ENCODE results near the gene TSSK6.

TSSK6 gene

DNA sequence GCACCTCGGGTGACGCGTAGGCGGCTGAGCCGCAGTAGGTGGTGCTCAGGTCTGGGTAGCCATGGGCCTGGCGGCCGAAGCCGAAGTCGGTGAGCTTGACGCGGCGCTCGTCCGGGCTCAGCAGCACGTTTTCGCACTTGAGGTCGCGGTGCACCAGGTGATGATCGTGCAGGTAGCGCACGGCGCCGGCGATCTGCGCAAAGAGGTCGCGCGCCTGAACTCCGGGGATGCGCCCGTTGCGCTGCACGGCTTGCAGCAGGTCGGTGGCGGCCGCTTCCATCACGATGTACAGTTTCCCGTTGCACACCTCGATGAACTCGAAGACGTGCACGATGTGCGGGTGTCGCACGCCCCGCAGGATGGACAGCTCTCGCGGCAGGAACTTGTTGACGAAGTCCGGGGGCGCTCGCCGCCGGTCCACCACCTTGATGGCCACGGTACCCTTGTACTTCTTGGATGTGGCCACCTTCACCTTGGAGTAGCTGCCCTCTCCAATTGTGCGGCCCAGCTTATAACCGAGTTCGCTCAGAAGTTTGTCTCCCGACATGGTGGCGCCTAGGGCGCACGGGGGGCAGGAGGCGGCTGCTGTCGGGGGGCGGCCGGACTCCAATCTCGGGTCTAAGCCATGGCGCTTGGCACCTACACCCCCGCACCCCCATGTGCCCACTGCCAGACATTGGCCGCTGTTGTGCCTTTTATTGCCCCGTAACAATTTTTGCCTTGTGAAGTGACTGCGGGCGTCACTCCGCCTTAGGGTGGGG lies at the start of gene TSSK6:
Gene TSSK6 (minus strand): TSS at position 668 of the 761 bp plus-strand sequence. CDS start 121 bp downstream, at position 547.
- DNase-seq: no peak

DNA sequence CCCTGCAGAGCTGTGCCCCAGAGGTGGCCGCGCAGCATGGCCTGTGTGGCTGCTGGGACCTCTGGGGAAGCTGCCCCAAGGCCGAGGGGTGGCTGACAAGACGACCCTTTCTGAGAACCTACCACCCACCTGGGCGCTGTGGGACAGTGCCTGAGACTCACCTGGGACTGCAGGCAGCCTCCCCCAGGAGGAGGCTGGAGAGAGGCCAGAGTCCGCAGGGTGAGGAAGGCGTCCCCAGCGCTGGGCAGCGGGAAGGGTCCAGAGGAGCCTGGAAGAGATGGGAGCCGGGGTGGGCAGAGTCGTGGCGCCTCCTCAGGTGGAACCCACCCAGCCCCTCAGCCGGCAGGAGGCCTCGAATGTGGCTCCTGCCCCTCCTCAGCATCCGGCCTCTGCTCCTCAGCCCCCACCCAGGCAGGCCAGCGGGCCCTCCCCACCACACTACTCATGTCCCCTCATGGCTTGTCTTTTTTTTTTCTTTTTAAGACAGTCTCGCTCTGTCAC lies 48.0 kb upstream of the TSSK6 start:
- DNase-seq: no peak

DNA sequence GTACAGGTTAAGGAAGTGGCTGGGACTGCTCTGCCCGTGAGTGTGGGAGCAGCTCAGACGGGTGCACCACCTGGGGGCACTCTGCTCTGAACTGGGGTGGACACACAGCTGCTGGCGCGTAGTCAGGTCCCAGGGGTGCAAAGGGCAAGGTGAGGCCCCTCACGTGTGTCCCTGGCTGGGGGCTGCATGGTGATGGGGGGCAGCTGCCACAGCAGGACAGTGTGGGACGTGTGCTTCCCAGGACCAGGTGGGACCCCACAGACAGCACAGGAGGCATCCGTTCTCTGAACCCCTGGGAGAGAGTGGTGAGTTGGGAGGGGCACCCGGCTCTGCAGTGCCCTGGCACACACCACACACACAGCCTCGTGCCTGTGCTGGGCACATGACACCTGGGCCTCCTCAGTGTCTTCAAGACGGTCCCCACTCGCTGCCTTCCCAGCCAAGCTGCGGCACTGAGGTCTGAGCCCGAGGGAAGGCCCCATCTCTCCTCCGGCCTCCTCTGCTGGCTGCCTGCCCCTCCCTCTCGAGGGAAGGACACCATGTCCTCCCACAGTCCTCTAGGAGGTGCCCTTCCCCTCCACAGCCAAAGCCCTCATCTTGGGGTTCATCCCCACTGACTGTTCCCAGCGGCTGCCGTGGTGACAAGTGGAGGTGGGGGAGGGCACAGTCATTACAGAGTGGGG lies 47.5 kb upstream of the TSSK6 start:
- DNase-seq: no peak

DNA sequence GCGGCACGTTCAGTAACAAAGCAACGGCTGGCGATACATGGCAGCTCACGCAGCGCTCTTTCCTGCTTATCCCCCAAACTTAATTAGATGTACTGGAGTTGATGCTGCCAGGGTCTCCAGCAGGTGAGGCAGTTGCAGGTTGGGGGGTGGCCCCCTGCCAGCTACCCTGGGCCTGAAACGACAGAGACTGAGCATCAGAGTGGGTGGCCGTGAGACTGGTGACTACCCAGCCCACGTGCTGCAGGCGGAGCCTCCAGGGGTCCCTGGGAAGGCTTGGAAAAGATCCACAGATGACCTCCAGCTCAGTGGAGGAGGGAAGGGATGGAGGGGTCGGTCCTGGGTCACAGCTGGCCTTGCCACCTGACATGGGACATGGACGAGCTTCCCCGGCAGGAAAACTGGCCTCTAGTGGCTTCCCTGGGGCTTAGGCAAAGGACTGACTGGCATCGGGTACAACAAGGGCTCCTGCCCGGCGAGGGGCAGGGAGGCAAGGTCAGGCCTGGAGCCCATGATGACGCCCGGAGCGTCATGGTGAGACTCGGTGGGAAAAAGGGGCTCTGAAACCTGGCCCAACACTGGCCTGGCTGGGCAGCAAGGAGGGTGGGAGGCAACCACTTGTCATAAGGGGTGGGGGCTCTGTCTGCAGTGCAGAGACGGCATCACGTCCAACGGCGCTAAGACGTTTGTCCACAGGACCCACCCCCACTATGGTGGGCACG lies 46.8 kb upstream of the TSSK6 start:
- no peak for DNase-seq

DNA sequence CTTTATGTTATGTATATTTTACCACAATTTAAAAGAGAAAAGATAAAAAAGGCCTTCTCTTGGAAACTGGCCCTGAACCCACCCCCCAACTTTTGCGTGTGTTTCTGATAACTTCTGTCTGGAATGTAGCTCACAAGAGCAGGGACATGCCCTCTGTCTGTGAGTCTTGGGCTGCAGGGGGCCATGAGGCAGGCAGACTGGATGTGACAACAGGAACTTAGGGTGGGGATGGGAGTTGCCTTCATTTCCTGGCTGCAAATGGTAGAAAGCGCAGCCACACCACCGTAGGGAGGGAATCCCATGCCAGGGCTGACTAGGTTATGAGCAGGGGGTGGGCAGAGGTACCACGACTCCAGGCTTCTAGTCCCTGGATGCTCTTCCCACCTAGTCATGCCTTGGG lies 44.6 kb upstream of the TSSK6 start:
- DNase-seq: no peak

DNA sequence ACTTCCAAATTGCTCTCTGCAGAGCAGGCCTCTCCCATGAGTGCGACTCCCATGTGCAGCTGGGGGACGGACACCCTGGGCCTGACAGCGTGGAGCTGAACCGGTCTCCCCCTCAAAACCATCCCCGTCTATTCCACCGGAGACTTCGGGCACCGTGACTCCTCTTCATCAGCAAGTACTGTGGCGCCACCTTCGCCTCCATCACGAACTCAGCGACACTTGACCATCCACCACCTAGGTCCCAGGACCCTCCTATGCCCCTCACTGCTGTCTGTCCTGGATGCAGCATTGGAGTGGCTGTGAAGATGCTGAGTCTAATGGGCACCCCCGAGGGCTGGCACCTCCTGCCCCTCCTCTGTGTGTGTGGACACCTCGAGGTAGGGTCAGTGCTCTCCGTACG lies 43.3 kb upstream of the TSSK6 start:
- no peak for DNase-seq

DNA sequence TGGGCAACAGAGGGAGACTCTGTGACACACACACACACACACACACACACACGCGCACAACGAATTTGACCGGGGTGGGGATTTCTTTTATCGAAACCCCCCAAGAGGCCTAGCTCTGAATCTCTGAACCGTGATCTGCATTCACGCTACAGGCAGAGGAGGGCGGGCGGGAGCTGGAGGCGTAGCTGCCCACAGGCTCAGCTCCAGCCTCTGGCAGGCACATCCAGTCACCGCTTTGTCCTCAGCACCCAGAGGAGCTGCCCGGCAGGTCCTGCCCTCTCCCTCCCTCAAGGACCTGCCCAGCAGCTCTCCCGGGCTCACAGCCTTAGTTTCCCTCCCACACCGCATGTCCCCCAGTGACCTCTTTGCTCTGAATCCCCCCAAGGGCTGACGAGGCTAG lies 42.7 kb upstream of the TSSK6 start:
- DNase-seq: no peak

DNA sequence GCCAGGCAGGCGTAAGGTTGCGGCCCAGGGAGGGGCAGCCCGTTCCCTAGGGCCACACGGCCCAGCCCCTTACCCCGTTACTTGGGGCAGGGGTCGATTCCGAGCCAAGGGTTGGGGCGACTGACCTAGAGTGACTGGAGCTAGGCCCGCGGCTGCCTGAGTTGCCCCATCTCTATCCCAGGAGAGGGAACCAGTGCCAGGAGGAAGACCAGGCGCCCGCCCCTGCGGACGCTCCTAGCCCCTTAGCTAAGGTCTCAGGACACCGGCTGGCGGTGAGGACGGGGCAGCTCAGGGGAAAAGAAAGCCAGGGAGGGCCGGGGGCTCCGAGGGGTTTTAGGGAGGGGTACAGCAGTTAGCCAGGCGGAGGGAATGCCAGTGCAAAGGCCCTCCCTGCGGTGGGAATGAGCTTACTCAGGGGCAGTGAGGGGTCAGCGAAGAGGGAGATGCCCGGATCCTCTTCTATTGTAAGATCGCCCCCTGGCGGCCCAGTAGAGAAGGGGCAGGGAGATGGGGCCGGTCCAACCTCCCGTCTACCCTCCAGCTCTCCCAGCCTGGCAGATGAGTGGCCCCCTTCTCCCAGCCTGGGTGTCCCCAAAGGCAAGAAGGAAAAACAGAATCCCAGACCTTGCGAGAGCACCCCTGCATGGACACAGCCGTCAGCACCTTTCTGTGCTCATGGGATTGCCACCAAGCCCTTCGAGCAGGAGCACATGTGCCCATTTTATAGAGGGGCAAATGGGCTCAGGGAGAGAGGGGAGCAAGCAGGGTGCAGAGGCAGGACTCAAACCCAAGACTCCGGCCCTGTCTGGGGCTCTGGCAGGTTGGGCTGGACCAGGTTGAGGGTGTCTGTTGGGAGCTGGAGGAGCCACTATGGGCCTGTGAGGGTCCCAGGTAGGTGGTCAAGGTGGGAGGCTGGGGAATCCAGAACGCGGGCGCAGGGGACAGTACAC lies 39.0 kb upstream of the TSSK6 start:
- DNase-seq: no peak

DNA sequence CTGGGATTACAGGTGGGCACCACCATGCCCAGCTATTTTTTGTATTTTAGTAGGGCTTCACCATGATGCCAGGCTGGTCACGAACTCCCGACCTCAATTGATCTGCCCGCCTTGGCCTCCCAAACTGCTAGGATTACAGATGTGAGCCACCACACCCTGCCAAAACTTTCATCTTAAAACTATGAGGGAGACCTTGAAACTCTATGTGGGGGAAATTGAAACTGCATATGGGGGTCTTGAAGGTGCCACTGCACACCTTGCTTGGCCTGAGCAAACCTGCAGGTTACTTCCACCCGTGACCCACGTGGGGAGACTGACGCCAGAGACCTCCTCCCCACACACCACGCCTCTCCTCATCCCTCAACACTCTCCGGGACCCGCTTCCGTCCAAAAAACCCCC lies 38.3 kb upstream of the TSSK6 start:
- no peak for DNase-seq

DNA sequence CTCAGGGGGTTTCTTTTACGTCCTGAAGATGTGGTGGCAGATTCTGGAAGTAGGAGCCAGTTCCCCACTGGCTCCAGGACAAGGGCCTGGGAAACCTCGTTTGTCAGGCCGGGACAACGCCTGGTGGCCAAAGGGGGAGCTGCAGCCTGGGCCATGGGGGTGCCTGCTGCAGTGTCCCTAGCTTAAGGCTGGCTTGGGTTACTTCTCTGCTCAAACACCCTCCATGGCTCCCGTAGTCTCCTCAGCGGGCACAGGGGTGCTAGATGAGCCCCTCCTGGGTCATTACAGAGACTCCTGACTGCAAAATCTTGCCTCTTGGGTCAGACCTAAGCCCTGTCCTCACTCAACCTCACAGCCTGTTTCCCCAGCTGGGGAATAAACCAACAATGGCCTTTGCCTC lies 37.5 kb upstream of the TSSK6 start:
- DNase-seq: no peak

DNA sequence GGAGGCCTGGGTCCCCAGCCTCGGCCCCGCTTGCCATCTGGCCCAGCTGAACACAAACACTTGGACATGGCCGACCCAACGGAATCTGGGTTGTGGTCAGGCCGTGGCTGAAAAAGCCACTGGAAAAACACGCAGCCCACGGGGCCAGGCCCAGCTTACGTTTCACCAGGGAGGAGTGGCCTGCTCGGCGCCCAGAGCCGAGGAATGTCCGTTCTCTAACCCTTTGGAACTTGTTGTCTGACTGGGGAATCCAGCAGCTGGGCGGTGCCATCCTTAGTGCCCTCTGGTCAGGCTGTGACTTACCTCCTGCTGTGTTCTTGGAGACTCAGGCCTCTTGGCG lies 36.5 kb upstream of the TSSK6 start:
- DNase-seq: no peak

DNA sequence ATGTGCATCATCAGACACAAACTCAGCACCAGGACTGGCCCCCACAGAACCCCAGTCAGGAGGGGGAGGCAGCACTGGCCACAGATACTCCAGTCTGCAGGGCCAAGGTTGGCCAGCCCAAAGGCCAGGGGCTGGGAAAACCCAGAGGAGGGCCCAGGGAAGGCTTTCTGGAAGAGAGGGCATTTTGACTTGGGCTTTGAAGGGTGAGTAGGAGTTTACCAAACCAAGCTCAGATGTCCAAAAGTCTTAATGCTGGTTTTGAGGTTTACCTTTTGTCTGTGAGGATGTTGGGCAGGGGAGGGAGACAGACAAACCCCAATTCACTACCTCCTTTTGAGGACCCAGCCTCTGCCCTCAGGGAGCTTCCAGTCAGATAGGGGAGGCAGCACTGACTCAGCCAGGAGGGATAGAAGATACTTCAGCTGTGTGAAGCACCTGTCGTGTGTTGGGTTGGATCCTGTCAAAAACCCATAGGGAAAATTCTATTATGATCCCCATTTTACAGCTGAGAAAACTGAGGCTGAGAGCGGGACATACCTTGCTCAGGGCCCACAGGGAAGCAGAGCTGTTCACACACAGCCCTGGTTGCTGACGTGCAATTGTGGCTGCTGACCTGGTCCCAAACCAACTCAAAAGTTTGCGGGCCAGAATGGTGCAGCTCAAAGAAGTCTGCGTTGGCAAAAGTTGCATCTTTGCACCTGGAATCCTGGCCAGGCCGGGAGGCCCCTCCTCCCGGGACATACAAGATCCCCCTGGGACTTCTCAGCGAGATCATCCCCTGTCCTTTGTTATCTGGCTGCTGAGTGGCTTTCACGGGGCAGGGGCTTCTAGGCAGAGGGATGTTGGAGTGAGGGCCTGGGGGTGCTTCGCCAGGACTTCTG lies 35.9 kb upstream of the TSSK6 start:
- no peak for DNase-seq

DNA sequence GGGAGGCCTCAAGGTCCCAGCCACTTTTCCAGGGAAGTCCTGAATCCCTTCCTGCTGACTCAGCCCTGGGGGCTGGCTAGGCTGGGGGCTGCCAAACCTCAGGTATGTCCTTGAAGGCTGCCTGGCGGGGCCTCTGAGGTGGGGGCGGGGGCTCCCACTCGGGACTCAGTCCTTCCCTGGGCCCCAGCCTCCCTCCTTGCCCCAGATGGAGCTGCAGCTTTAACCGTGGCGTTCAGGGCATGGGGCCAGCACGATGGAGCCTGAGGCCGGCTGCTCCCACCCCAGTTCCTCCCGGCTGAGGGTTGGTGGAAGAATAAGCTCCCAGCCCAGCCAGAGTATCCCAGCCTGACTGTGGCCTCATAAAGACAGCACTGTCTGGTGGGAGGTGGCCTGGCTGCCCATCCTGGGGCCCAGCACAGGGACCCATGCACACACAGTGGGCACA lies 35.2 kb upstream of the TSSK6 start:
- no peak for DNase-seq

DNA sequence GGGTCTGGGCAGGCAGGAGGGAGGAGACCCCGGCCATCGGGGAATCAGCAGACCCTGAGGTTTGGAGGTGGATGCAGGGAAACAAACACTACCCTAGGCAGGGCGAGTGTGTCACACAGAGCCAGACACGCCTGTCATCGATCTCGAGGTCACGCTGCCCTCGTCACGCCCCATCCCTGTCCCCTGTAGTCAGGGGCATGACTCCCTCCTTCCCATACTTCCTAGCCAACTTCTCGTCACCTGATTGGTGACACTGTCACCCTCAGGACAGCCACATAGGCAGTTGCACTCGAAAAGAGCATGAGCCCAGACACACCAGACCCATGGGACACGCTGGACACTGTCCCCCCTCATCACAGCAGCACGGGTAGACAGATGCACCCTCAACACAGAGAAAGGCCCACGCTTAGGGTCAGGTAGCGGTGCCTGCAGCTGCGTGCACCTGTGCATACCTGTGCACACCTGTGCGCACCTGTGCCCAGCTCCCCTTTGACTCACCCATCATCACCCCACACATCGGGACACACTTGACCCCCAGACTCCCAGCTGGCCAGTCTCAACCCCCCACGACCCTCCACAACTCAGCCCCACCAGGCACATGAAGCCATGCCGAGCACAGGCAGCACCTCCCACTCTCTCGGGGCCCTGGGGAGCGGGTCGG lies 34.6 kb upstream of the TSSK6 start:
- DNase-seq: no peak

DNA sequence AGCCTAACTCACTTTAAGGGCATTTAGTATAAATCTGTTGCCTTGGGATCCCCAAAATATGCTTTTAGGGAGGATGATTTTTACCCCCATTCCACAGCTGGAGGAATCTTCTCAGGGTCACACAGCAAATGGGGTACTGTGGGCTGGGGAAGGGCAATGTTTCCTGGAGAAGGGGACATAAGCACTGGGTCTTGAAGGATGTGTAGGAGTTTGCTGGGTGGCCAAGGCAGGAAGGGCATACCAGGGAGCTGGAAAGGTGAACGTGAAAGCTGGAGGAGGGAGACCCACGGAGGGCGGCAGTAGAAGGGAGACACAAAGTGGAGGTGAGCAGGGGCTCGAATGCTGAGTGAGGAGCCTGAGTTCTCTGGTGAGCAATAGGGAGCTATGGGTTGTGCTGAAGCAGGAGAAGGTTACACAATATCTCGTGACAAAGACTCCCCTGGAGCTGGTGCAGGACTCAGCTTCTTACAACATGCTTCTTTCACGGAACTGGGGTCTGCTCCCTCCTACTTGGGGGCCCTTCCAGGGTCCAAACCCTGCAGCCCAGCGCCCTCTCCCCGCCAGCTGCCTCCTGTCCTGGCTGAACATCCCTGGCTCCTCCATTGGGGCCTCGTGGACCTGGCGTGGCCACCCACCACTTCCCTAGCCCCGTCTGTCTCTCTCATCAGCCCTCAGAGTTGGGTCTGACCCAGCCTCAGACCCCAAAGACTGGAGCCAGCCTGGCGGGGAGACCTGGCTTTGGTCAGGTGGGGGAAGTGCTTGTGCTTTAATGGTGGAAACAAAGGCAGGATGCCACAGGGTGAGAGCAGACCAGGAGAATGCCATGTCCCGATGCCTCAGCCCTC lies 33.8 kb upstream of the TSSK6 start:
- DNase-seq: no peak

DNA sequence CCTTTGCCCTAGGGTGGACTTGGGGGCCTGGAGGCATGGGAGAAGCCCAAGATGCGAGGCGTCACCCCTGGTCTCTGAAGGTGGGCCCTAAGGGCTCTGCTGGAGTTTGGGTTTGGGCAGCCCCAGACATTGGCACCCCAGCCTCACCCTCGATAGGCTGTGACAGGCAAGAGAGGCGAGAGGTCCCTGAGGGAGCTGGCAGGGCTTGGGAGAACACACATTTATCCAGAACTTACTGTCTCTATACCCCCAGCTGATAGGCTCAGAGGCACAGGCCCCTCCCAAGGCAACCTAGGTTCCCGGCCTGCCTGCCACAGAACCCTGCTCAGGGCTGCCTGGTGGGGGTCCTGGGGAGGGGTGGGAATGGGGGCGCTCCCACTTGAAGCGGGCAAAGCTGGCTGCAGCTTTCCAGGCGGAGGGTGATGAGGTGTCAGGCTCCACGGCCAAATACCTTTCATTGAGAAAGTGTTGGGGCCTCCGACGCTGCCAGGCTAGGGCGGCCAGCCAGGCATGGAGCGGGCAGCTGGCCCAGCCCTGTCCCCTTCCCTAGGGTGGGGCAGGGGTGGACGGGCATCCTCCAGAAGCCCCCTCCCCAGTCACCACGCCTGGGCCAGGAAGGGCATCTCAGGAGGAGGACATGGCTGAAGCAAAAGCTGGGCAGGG lies 32.5 kb upstream of the TSSK6 start:
- DNase-seq: no peak

DNA sequence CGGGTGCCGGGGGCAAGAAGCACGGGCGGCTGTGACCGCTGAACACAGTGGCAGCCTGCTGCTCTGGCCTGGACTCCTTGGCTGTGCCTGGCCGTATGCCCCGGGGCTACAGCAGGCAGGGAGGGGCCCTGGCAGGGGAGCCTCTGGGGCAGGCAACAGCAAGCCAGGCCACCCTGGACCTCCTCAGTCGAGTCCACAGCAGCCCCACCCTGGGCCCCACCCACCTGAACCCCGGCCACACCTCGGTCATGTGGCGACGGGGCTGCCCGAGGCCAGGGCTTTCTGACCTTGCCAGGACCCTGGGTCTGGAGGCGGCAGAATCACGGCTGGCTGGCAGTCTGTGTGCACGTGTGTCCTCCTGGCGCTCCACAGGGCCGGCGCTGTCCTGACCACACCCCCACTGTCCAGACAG lies 31.4 kb upstream of the TSSK6 start:
- no peak for DNase-seq

DNA sequence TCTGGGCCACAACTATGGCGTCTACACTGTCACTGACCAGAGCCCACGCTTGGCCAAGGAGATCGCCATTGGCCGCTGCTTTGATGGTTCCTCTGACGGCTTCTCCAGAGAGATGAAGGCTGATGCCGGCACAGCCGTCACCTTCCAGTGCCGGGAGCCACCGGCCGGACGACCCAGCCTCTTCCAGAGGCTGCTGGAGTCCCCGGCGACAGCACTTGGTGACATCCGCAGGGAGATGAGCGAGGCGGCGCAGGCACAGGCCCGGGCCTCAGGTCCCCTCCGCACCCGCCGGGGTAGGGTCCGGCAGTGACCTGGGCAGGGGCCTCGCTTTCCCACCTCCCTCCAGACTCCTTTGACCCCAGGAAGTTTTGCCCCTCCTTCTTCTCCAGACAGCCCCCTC lies 30.4 kb upstream of the TSSK6 start:
- no peak for DNase-seq

DNA sequence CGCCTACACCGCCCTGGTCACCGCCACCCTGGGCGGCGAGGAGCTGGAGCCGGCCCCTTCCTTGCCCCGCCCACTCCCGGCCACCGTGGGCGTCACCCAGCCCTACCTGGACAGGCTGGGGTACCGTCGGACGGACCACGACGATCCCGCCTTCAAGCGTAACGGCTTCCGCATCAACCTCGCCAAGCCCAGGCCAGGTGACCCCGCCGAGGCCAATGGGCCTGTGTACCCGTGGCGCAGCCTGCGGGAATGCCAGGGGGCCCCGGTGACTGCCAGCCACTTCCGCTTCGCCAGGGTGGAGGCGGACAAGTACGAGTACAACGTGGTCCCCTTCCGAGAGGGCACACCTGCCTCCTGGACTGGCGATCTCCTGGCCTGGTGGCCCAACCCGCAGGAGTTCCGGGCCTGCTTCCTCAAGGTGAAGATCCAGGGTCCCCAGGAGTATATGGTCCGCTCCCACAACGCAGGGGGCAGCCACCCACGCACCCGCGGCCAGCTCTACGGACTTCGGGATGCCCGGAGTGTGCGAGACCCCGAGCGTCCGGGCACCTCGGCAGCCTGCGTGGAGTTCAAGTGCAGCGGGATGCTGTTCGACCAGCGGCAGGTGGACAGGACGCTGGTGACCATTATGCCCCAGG lies 29.7 kb upstream of the TSSK6 start:
- DNase-seq: no peak
